T-helper 9 cell (primary cell): ENCODE data around the gene SCO1.

Experiments
- DNase-seq: peaks from one replicate; pipeline ENCODE4 v3.0.0-alpha.2; 2020

The SCO1 gene

DNA sequence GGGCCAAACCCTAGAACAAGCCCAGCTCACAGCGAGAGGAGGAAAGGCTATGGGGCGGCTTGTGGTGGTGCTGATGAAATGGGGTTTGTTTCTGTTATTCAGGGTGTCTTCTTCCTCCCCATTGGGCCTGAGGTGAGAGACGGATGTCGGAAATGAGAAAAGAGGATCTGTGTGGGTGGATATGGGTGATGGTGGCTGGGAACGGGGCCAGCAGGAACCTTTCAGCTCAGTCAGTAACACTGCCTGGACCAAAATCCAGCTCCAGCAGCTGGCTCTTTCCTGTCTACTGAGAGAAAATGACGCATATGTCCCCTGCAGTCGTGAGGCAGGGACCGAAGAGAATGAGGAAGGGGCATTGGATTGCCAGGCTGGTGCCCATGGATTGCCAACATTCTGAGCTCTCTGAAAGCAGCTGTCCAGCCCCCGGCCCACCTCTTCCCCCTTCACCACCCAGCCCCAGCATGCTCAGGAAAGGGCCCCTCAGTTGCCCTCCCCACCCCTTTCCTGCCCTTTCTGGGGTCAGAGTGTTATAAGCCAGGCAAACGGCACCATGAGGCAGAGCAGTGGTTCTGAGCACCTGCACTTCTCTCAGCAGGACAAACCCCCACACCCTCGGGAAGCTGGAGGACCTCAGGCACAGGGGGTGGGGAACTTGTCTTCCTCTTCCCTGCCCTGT lies 44.2 kb downstream of the SCO1 start:
- no peak for DNase-seq

- DNase-seq, result no peak
These were observed 45.4 kb downstream of the SCO1 start for GRCh38 chr17:10651927-10652326.

DNA sequence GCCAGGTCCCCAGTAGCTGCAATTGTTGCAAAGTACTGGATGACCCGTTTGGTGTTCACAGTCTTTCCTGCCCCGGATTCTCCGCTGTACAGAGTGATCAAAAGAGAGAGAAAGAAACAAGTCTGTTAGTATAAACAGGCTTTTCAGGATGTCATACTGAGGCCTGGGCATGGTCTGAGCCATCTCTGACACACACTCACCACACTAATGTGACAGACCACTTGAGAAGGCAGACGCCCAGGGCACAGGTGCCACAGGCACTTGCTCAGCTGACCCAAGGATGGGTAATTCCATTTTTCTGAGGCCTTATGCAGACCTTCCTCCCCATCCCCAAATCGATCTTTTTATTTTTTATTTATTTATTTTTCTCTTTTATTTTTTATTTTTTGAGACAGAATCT lies 47.7 kb downstream of the SCO1 start:
- DNase-seq, result no peak

DNA sequence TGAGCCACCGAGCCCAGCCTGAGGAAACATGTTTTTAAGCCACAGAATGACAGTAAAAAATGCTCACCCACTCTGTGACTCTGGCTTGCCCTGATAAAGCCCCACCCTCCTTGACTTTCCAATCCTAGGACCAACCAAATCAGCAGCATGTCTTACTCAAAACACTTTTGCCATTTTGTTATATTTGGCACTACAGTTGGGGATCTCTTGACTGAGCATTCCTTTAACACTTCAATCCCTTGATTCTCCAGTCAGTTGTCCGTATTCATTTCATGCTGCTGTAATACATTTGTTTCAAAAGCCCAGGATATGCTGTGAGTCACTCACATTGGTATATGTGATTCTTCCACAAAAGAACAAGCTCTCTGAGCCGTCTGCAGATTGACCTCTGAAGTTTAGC lies 48.4 kb downstream of the SCO1 start:
- no peak for DNase-seq

DNA sequence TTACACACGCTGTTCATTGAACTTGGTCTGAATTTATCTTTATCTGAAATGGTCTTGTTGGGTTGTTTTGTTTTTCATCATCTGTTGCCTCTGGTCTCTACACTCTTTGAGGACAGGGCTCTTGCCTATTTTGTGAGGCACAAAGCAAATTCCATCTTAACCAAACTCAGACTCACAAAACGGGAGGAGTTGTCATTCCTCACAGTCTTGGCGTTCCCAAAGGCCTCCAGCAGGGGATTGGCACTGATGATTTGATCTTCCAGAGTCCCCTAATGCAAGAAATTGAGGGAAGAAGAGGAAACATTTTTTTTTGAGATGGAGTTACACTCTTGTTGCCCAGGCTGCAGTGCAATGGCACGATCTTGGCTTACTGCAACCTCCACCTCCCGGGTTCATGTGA lies 49.0 kb downstream of the SCO1 start:
- no peak for DNase-seq

GRCh38 chr17:10646392-10646990 lies 50.8 kb downstream of the SCO1 start:
- DNase-seq, result peak; percentile 80

- DNase-seq, result no peak
These were observed 56.9 kb downstream of the SCO1 start for GRCh38 chr17:10640475-10640874.

- DNase-seq, result no peak
These were observed 59.2 kb downstream of the SCO1 start for GRCh38 chr17:10638151-10638550.

GRCh38 chr17:10635290-10635689 lies 62.0 kb downstream of the SCO1 start:
- no peak for DNase-seq

- DNase-seq, result no peak
These were observed 63.5 kb downstream of the SCO1 start for GRCh38 chr17:10633738-10634379.

GRCh38 chr17:10631701-10632100 lies 65.6 kb downstream of the SCO1 start:
- no peak for DNase-seq

DNA sequence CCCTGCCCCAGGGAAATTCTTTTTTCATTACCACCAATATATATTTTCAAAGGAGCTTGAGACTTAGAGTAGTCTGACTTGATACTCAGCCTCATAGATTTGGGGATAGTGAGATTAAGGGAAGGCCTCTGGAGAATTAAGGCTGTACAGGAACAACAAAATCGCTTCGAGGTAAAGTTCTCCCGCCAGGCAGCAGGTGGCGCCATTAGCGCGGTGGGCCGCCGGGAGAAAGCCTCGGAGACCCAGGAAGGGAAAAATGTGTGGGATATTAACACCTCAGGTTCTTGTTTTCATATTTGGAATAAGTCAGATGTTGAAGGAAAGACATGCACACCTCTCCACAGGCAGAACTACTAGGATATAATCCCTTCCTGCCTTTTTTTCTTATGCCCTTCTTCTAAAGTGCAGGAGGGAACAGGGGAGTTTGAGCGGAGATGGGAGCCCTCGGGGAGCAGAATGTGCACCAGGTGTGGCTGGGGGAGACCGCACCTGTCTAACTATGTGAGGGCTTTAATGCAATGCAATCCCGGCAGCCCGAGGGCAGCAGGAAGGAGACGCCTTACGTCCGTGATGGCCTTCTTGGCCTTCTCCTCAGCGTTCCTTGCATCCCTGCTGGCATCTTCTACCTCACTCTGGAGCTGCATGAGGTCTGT lies 66.2 kb downstream of the SCO1 start:
- DNase-seq, result no peak

DNA sequence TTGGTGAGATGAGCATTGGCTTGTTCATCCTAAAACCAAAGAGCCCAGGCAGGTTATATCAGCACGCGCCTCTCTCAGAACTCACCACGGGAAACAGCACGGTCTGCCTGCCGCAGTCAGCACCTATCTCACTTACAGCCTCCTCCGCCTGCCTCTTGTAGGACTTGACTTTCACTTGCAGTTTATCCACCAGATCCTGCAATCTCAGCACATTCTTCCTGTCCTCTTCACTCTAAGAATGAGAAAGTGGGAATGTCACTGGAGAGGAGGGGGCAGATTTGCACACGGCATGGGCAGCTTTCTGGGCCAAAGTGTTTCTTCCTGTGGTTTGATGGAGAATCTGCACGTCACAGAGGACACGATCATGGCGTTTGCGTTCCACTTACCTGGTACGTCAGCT lies 67.6 kb downstream of the SCO1 start:
- no peak for DNase-seq

GRCh38 chr17:10628756-10629155 lies 68.6 kb downstream of the SCO1 start:
- DNase-seq, result no peak

- DNase-seq, result no peak
These were observed 70.9 kb downstream of the SCO1 start for GRCh38 chr17:10626390-10626789.

DNA sequence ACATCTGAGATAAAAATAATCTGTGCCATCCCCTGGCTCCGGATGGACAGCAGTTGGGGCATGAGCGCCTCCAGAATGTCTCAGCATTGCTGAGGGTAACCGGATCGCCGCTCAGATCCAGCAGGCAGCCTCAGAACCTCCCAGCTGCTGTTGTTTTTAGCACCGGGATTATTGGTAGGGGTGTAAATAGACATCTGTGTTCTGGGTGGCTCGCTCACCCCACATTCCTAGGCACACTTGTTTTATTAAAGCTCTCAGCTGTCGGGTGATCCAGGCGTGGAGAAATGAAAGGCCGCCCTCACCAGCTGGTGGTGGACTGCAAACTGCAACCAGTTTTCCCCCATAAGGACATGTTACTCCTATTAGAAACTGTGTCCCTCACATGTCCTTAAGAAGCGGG lies 72.4 kb downstream of the SCO1 start:
- DNase-seq, result no peak

- no peak for DNase-seq
These were observed 73.5 kb downstream of the SCO1 start for GRCh38 chr17:10623737-10624338.

DNA sequence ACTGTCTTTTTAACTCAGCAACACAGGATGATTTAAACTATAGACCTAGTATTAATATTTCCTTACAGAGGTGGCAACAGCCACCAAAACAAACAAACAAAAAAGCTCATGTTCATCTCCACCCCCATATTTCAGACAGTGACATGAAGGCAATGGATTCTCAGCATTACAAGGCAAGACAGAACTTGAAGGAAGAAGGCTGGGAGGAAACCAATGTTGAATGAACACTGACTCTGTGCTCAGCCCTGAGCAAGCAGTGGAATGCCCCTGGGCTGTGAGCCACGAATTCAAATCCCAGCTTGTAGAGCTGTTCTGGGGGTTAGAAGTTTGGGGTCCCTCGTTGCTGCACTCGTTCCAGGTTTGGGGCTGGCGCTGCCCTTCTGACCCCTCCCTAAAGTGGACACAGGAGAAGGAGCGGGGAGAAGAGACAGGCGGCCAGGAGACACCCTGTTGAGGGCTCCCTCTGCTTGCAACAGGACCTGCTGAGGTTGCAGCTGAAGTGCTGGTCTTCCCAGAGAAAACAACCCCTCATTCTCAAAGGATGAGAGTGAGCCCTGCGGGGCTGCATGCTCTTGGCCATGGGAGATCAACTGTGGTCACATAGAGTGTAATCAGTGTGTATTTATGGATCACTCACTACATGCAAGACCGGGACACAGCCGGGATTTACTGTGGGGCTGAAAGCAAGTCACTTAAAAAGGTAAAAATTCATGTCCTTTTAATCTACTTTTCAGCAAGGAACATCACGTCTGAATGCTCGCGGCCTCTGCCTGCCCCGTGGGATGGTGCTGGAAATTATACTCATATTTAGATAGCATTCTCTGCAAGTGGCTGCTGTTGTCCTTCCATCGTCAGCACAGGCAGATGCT lies 74.5 kb downstream of the SCO1 start:
- no peak for DNase-seq
